BJ (cell line): Measurements from ENCODE around the gene EXPH5. TPM values are rescaled to one million over a fixed set of nuclear protein-coding genes. Genes with fewer than 3 reads are reported as not detected.

ENCODE experiments used
- CTCF ChIA-PET: fragments of 350-600 bp; formaldehyde crosslinking; extraction: SDS; loops from one replicate; lab custom pipeline; 2021; ENCODE audit warnings: antibody characterized with exemption, inconsistent platforms; lab: Yijun Ruan, JAX
- POLR2A ChIA-PET: fragments of 300-600 bp; sonication (Branson Sonifier 250); formaldehyde crosslinking; extraction: SDS; loops from one replicate; lab custom pipeline; 2021; ENCODE audit warnings: antibody characterized with exemption; lab: Charles Lee
- DNase-seq: peaks from one replicate; pipeline ENCODE4 v3.0.0-alpha.2; 2011; ENCODE audit warnings: low read depth
- H3K27me3 ChIP-seq: 2 replicates; pipeline ENCODE4 v1.6.0; 2011; ENCODE audit warnings: low read length; ENCODE audit not compliant: control insufficient read depth, insufficient read depth
- H3K36me3 ChIP-seq: 2 replicates; pipeline ENCODE4 v1.5.1; 2011; ENCODE audit warnings: low read length; ENCODE audit not compliant: control insufficient read depth, insufficient read depth
- H3K4me3 ChIP-seq: 2 replicates; pipeline ENCODE4 v1.5.1; 2011; ENCODE audit warnings: low read depth, mild to moderate bottlenecking, control low read depth, low read length
- polyA plus RNA-seq: library from polyadenylated mRNA; depleted of rRNA; stranded (reverse); fragments of >200 nt; gene quantifications from 2 replicates; pipeline ENCODE4 v1.2.3, GENCODE V29; 2011
- TF ChIP-seq, protein P1 (sequence below): IDR thresholded peaks from 2 replicates; pipeline ENCODE4 v1.5.1; 2011; ENCODE audit warnings: low read depth, mild to moderate bottlenecking, control low read depth, inconsistent platforms, low read length, moderate library complexity; ENCODE audit not compliant: insufficient read depth

The EXPH5 gene
- polyA plus RNA-seq, 1 experiment: 0.38 TPM

DNA sequence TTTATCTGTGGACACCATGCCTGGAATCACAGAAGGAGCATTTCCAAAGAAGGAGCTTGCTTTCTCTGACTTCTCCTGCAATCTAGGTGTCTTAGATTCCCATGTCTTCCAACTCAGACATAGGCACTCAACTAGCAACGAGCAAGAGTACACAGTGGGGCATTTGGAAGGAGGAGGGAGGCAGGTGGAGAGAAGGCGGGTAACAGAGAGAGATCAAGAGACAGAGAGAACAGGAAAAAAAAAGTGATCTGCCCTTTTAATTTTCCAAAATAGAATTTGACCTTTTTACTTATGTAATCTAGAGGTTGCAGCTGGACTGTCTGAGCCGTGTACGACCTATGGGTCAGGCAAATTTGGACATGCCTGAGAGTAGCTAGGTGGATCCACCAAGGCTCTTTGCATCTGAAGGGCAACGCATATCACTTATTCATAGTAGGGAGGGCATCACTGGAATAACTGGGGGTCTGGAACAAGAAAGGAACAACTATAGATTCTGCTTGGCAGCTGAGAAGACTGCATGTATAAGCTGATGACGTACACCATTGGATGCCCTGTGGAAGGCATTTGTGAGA lies 58.1 kb downstream of the EXPH5 start:
- CTCF ChIA-PET: interaction anchor here (1.0 to 1.4 kb wide), 2 partner anchors 9 to 15 kb away, joined by 3 read pairs; no protein-coding TSS in a partner anchor
- POLR2A ChIA-PET: interaction anchor here (0.6 kb wide), 1 partner anchor 16 kb away, joined by 3 read pairs; no protein-coding TSS in a partner anchor
- TF ChIP-seq, protein P1, sequence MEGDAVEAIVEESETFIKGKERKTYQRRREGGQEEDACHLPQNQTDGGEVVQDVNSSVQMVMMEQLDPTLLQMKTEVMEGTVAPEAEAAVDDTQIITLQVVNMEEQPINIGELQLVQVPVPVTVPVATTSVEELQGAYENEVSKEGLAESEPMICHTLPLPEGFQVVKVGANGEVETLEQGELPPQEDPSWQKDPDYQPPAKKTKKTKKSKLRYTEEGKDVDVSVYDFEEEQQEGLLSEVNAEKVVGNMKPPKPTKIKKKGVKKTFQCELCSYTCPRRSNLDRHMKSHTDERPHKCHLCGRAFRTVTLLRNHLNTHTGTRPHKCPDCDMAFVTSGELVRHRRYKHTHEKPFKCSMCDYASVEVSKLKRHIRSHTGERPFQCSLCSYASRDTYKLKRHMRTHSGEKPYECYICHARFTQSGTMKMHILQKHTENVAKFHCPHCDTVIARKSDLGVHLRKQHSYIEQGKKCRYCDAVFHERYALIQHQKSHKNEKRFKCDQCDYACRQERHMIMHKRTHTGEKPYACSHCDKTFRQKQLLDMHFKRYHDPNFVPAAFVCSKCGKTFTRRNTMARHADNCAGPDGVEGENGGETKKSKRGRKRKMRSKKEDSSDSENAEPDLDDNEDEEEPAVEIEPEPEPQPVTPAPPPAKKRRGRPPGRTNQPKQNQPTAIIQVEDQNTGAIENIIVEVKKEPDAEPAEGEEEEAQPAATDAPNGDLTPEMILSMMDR: no peak
- no peak for DNase-seq
- no peak overlapping the region for H3K4me3 ChIP-seq
- H3K27me3 ChIP-seq: no peaks in the 10 kb centered on the region
- no peaks in the 10 kb centered on the region for H3K36me3 ChIP-seq

DNA sequence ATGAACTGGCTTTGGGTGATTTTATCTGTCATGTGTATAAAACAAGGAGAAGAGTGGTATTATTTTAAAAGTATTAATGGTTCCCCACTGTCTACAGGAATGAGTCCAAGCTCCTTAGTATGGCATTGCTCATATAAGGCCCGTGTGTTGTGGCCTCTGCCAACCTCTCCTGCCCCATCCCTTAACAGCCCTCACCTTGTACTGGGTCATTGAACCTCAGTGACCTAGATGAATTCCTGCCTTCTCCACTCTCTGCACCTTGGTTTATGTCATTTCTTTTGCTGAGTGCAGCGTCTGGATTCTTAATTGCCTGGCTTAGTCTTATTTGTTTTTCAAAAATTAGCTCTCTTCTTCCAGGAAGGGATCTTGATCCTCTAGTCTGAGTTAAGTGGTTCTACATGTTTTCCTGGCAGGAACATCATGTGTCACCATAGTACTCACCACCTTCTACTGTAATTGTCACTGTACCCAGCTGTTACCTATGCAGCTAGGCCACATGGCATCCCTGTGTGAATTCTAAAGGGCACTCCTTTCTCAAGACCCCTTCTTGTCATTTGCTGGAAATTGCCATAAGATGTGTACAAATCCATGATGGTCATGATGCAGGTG lies 59.2 kb downstream of the EXPH5 start:
- Histone ChIP-seq H3K27me3 (no peaks in the 10 kb centered on the region), H3K4me3 (no peak overlapping the region), H3K36me3 (no peaks in the 10 kb centered on the region)
- DNase-seq: no peak
- ChIA-PET POLR2A (no interaction called here), CTCF (no interaction called here)
- TF ChIP-seq, protein P1: no peak

DNA sequence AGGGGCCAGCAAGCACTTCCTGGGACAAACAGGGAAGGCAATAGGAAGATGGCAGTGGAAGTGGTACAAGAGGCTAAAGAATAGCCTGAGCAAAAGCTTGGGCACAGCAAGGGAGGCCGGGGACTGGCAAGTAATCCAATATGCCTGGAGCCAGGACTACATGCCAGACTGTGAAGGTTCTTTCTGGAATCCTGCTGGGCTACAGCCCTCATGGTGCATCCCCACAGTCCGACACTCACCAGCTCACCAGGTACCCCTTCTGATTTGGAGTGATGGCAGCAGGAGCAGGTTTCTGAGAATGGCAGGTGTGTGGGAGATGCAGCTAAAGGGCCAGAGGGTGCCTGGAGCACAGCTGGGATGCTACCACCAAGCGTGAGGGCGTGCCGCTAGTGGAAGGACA lies 63.1 kb downstream of the EXPH5 start:
- no peaks in the 10 kb centered on the region for H3K36me3 ChIP-seq
- ChIA-PET CTCF (no interaction called here), POLR2A (no interaction called here)
- H3K27me3 ChIP-seq: no peaks in the 10 kb centered on the region
- TF ChIP-seq, protein P1: no peak
- DNase-seq: no peak
- no peak overlapping the region for H3K4me3 ChIP-seq

DNA sequence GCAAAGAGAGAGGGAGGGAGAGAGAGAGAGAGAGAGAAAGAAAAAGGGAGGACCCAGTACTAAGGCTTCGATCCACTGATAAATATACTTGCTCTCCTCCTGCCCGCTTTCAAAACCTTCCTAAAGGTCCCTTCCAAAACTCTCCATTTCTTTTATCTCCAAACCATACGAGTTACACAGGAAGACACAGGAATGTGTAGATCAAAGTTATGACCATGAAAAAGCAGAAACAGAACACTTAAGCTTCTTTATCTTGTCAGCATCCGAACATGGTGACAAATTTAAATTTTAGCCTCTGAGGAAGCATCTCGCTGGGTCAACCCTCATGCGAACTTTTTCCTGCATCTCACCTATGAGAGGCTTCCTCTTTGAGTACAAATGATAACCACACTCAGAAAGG lies 66.2 kb downstream of the EXPH5 start:
- Histone ChIP-seq H3K27me3 (no peaks in the 10 kb centered on the region), H3K4me3 (no peak overlapping the region), H3K36me3 (no peaks in the 10 kb centered on the region)
- TF ChIP-seq, protein P1: no peak
- DNase-seq: no peak
- ChIA-PET CTCF (interaction anchor here (0.6 to 1.2 kb wide), 2 partner anchors 8 to 10 kb away, joined by 3 read pairs; no protein-coding TSS in a partner anchor), POLR2A (interaction anchor here (0.6 kb wide), 1 partner anchor 673 kb away, joined by 15 read pairs; no protein-coding TSS in a partner anchor)

DNA sequence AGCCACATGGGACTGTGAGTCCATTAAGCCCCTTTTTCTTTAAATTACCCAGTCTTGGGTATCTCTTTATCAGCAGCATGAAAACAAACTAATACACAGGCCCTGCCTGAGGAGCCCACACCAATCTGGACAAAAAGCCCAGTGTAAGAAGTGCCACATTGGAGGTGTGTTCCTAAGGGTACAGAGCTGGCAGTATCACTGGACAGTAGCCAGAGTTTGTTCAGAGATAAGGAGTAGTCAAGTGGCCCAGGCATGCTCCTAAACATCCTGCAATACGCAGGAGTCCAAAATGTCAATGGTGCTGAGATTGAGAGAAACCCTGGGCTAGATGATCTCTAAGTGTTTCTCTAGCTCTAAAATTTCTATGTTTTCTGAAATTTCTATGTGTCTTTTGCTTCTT lies 68.4 kb downstream of the EXPH5 start:
- Histone ChIP-seq H3K36me3 (no peaks in the 10 kb centered on the region), H3K27me3 (no peaks in the 10 kb centered on the region), H3K4me3 (no peak overlapping the region)
- TF ChIP-seq, protein P1: no peak
- ChIA-PET CTCF (interaction anchor here (0.6 kb wide), 1 partner anchor 244 kb away, joined by 3 read pairs; no protein-coding TSS in a partner anchor), POLR2A (no interaction called here)
- DNase-seq: no peak
